Esophagus muscularis mucosa (tissue), 3 donors: Measurements from ENCODE around the gene REXO4.

Experiments
- POLR2A ChIP-seq: fragments of 450-650 bp; IDR thresholded peaks from one replicate; pipeline ENCODE4 v1.6.1; 2017; ENCODE audit warnings: antibody characterized with exemption, moderate library complexity, mild to moderate bottlenecking, low read depth
- TF ChIP-seq, protein P1 (sequence below), 3 experiments: fragments of 200-600 bp in 2 of 3; fragments of 450-650 bp in 1 of 3; sonication (generic) in 2 of 3; IDR thresholded peaks; one replicate each; pipeline ENCODE4 v1.5.1; 2017 to 2019; ENCODE audit warnings: antibody characterized with exemption in 3 of 3, mild to moderate bottlenecking in 2 of 3, moderate library complexity in 1 of 3

DNA sequence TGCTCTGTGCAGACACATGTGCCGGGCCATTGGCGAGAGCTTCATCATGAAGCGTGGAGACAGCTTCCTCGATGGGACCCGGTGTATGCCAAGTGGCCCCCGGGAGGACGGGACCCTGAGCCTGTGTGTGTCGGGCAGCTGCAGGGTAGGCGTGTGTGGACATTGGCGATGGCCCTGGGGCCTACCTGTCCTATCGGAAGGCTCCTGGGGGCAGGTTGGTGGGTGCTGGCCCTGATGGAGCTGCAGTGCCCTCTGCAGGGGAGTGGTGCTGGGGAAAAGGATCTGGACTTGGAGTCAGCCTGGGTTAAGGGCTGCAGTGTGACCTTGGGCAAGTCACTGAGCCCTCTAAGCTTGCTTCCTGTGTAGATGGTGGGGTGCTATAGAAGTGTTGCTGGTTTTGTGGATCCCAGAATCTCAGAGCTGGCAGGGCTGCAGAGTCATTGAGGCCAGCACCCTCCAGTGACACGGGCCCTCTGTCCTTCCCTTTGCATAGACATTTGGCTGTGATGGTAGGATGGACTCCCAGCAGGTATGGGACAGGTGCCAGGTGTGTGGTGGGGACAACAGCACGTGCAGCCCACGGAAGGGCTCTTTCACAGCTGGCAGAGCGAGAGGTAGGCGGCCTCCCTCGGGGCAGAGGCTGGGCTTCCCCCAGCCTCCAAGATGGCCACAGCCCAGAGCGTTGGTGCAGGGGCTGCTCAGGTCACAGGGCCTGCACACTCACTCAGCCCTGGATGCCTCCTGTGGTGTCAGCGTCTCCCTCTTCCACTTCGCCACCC, 20.1 kb upstream of the REXO4 start:
- TF ChIP-seq POLR2A: no peak
- TF ChIP-seq, protein P1, sequence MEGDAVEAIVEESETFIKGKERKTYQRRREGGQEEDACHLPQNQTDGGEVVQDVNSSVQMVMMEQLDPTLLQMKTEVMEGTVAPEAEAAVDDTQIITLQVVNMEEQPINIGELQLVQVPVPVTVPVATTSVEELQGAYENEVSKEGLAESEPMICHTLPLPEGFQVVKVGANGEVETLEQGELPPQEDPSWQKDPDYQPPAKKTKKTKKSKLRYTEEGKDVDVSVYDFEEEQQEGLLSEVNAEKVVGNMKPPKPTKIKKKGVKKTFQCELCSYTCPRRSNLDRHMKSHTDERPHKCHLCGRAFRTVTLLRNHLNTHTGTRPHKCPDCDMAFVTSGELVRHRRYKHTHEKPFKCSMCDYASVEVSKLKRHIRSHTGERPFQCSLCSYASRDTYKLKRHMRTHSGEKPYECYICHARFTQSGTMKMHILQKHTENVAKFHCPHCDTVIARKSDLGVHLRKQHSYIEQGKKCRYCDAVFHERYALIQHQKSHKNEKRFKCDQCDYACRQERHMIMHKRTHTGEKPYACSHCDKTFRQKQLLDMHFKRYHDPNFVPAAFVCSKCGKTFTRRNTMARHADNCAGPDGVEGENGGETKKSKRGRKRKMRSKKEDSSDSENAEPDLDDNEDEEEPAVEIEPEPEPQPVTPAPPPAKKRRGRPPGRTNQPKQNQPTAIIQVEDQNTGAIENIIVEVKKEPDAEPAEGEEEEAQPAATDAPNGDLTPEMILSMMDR (IDR thresholded peaks at IDR 0.05): no peak
